Astrocyte of the spinal cord (primary cell): ENCODE results near the gene NDST1.

Experiments
- DNase-seq: peaks from one replicate; pipeline ENCODE4 v3.0.0; 2011; ENCODE audit warnings: low read depth, low spot score
- H3K4me3 ChIP-seq: 2 replicates; pipeline ENCODE4 v1.5.1; 2011; ENCODE audit warnings: low read depth, mild to moderate bottlenecking, low read length, moderate library complexity
- in situ Hi-C: cut with HindIII; loops from 2 replicates; pipeline ENCODE4 v1.10.0; 2017; ENCODE audit warnings: low sequenced_read_pairs
- TF ChIP-seq, protein P1 (sequence below): IDR thresholded peaks from 2 replicates; pipeline ENCODE4 v1.5.1; 2012; ENCODE audit warnings: low read depth, mild to moderate bottlenecking, low read length, inconsistent platforms

The NDST1 gene

DNA sequence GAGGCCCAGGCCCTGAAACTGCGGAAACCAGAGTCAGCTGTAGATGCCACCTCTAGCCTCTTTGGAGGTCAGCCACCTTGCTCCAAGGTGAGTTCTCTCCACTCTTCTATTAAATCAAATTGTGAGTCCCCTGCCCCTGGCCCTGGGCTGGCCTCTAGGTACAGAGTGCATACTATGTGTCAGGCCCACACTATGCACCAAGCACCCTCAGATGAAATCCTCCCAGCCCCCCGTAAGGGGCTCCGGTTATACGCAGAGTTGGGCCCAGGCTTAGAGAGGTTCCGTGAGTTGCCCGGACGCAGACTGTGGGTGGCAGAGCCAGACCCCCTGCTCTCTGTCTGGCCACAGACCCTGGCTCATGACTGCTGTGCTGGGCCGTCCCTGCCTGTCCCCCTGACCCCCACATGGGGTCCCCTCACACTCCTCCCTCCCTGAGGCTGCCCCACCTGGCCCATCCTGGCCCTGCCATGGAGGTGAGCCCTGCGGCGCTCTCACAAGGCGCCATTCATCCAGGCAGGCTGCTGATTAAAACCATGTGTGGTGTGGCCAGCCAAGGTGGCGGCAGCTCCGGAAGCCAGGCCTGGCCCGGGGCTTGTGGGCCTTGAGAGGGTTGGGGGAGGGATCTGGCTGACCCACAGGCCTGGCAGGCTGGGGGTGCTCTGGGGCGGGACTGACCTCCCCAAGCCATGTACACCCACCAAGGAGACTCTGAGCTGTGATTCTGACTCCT lies 67.1 kb downstream of the NDST1 start:
- in situ Hi-C loops = no loop called here
- DNase-seq = no peak
- TF ChIP-seq, protein P1, sequence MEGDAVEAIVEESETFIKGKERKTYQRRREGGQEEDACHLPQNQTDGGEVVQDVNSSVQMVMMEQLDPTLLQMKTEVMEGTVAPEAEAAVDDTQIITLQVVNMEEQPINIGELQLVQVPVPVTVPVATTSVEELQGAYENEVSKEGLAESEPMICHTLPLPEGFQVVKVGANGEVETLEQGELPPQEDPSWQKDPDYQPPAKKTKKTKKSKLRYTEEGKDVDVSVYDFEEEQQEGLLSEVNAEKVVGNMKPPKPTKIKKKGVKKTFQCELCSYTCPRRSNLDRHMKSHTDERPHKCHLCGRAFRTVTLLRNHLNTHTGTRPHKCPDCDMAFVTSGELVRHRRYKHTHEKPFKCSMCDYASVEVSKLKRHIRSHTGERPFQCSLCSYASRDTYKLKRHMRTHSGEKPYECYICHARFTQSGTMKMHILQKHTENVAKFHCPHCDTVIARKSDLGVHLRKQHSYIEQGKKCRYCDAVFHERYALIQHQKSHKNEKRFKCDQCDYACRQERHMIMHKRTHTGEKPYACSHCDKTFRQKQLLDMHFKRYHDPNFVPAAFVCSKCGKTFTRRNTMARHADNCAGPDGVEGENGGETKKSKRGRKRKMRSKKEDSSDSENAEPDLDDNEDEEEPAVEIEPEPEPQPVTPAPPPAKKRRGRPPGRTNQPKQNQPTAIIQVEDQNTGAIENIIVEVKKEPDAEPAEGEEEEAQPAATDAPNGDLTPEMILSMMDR = no peak
- no peak overlapping the region for H3K4me3 ChIP-seq

DNA sequence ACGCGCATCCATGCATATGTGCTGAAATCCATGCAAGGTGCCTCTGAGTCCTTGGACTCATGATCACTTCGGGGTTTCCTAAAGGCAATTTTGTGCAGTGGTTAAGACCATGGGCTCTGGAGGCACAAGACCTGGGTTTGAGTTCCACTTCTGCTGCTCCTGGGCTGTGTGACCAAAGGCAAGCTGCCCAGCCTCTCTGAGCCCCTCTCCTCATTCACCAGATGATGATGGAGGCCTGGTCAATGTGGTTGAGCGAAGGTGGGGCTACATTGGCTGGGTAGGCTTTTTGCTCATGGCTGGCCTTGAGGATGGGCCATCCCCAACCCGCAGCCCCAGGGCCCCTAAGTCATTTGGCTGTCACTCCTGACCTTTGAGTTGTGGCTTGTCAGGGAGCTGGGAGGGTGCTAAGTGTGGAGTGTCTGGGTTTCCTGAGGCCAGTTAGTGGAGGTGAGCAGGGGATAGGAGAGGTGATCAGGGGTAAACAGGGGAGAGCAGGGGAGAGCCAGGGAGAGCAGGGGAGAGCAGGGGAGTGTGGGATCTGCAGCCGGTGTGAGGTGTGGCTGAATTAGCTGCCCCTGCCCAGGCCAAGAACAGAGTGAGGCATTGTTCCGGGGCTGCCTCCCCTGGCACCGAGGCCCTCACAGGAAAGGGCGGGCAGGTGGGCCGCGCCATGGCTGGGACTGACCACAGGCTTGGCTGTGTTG lies 68.0 kb downstream of the NDST1 start:
- in situ Hi-C loops = no loop called here
- no peak overlapping the region for H3K4me3 ChIP-seq
- TF ChIP-seq, protein P1 = no peak
- DNase-seq = no peak

DNA sequence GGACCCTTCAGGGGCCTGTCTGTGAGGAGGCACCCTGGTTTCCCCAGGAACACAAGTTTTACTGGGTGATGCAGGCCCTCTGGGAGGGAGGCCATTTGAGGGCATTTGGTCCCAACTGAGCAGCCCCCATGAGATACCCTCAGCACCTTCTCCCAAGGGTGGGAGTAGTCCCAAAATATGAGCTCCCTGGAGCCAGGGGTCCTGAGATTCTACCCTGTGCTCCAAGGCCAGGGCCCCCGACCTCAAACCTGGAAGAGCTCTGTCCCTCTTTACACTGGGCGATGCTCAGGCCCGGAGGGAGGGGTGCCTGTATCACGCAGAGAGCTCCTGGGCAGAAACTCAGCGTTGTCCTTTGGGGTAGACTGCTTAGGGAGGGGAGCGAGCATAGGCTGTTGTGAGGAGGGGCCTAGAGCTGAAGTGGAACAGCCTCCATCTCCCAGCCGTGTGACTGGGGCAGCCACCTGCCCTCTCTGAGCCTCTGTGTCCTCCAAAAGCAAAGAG lies 68.6 kb downstream of the NDST1 start:
- in situ Hi-C loops = no loop called here
- H3K4me3 ChIP-seq = no peak overlapping the region
- TF ChIP-seq, protein P1 = no peak
- no peak for DNase-seq

DNA sequence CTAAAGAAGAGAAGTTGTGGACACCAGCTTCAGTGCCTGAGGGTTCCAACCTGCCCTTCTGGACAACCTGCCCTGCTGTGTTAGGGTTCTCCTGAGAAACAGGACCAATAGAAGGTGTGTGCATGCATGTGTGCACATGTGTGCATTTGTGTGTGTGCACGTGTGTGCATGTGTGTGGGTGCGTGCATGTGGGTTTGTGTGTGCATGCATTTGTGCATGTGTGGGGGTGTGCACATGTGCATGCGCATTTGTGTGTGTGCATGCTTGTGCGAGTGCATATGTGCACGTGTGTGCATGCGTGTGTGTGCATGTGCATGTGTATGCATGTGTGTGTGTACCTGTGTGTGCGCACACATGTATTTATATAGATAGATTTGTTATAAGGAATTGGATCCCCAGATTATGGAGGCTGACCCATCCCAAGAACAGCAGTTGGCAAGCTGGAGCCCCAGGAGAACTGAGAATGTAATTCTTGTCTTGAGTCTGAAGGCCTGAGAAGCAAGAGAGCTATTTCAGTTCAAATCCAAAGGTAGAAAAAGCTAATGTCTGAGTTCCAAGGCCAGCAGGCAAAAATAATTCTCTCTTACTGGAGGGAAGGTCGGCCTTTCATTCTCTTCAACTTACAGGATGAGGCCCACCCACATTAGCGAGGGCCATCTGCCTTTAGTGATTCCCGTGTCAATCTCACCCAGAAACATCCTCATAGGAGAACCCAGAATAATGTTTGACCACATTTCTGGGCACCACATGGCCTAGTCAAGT lies 69.6 kb downstream of the NDST1 start:
- no peak overlapping the region for H3K4me3 ChIP-seq
- DNase-seq = no peak
- in situ Hi-C loops = no loop called here
- TF ChIP-seq, protein P1 = no peak

DNA sequence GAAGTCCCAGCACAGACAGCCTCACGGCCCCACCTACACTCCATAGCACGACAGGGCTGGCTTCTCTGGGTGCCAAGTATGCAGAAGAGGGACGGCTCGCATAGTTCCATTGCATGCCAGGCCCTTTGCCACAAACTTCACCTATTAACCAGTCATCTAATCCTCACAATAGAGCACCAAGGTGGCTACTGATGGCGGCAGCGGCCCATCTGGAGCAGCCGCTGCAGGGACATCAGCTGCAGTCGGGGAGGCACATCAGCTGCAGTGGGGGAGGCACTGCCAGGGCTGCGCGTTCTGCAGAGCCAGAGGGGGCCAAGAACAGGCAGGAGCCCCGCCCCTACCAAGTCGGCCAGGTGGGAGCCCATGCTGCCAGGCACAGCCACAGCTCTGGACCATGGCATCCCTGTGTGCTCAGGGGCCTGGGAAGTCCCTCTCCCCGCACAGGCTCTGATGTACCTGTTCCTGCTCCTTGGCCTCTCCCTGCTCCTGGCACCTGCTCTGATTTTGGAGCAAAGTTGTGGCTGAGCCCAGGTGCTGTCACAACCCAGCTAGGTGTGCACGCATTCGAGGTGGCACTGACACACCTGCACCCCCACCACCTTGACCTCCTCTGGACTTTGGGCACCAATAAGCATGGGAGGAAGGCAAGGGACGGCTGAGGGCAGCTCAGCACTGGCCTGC lies 71.0 kb downstream of the NDST1 start:
- in situ Hi-C loops = no loop called here
- TF ChIP-seq, protein P1 = no peak

More for the DNA sequence above, 71.0 kb downstream of the NDST1 start:
- no peak overlapping the region for H3K4me3 ChIP-seq
- DNase-seq = no peak
